GM12875 (cell line): ENCODE results near the gene SSX2IP.

Source experiments
- H3K4me3 ChIP-seq: one replicate; pipeline ENCODE4 v1.5.1; 2011; ENCODE audit warnings: low read depth, low read length, control low read depth
- TF ChIP-seq, protein P1 (sequence below): IDR thresholded peaks from 2 replicates; pipeline ENCODE4 v1.5.1; 2011; ENCODE audit warnings: low read depth, mild to moderate bottlenecking, control low read depth, inconsistent platforms, low read length, moderate library complexity, borderline replicate concordance; ENCODE audit not compliant: insufficient read depth

The SSX2IP gene

GRCh38 chr1:84635429-84635828 is 54.8 kb downstream of the SSX2IP start:
- TF ChIP-seq, protein P1, sequence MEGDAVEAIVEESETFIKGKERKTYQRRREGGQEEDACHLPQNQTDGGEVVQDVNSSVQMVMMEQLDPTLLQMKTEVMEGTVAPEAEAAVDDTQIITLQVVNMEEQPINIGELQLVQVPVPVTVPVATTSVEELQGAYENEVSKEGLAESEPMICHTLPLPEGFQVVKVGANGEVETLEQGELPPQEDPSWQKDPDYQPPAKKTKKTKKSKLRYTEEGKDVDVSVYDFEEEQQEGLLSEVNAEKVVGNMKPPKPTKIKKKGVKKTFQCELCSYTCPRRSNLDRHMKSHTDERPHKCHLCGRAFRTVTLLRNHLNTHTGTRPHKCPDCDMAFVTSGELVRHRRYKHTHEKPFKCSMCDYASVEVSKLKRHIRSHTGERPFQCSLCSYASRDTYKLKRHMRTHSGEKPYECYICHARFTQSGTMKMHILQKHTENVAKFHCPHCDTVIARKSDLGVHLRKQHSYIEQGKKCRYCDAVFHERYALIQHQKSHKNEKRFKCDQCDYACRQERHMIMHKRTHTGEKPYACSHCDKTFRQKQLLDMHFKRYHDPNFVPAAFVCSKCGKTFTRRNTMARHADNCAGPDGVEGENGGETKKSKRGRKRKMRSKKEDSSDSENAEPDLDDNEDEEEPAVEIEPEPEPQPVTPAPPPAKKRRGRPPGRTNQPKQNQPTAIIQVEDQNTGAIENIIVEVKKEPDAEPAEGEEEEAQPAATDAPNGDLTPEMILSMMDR = no peak
- no peak overlapping the region for H3K4me3 ChIP-seq

GRCh38 chr1:84634536-84635205 is 55.6 kb downstream of the SSX2IP start:
- H3K4me3 ChIP-seq = no peak overlapping the region
- TF ChIP-seq, protein P1 = no peak

DNA sequence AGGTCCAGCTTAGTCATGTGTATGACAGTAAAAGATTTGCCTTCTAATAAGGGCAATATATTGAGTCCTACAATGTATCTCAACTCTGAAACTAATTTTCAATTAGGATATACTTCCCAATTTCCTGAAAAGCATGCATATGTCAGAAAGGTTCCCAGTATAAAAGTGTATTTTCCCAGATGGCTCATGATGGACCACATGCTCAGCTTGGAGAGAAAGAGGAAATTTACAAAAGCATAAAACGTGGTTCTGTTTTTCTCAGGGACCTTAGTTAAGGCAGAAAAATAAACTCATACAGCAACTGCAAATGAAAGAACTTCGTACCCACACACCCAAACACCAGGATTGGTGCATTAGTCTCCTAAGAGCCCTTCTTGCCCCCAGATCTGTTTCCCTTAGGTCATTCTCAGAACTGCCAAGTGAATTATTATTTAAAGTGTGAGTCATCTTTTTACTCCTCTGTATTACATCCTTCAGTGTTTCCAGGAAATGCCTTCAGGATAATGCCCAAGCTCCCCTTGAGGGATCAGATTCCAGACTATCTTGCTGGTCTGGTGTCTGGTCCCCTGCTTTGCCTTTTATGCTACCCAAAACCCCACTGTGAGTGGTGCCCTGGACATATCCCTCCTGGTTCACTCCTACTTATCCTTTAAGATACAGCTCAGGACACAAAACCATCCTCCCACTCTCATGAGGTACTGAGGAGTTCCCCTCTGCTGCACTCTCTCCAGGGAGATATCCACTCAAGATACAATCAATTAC is 57.4 kb downstream of the SSX2IP start:
- TF ChIP-seq, protein P1 = no peak
- no peak overlapping the region for H3K4me3 ChIP-seq

- H3K4me3 ChIP-seq = no peak overlapping the region
- TF ChIP-seq, protein P1 = no peak
Measured at GRCh38 chr1:84632137-84632536, 58.1 kb downstream of the SSX2IP start.

DNA sequence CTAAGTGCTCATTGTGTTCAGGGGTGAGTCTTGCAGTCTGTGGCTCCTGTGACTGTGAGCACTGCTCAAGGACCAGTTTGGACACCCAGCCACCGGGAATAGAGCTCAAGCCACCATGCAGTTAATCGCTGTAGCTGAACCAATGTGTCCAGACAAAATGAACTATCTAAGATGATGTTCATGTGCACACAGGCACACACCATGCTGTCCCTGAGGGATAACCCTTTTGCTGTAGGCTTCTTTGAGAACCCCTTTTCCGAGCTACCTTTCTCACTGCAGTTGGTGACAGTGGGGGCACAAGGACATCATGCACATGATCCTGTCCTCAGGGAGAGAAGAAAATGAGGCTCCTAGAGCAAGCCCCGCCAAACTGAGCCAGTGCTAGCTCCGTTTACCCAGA is 65.4 kb downstream of the SSX2IP start:
- H3K4me3 ChIP-seq = no peak overlapping the region
- TF ChIP-seq, protein P1 = no peak

DNA sequence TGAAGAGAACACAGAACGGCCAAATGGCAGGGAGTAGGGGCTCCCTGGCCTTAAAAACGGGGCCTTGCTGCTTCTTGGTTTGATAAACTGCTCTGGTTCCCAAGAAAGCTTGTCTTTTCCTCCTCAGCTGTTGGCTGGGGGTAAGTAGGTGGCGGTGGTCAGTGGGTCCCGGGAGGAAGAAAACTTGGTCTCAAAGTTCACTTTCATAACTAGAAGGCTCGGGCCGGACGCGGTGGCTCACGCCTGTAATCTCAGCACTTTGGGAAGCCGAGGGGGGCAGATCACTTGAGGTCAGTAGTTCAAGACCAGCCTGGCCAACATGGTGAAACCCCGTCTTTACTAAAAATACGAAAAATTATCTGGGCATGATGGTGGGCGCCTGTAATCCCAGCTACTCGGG is 68.7 kb downstream of the SSX2IP start:
- TF ChIP-seq, protein P1 = no peak

GRCh38 chr1:84620720-84621313 is 69.4 kb downstream of the SSX2IP start:
- TF ChIP-seq, protein P1 = peak; percentile 76
- H3K4me3 ChIP-seq = peak overlapping the region; percentile 81

More for the DNA sequence above, 68.7 kb downstream of the SSX2IP start:
- H3K4me3 ChIP-seq = no peak overlapping the region
